GM18505 (cell line): ENCODE data around the gene BRINP1.

Source experiments
- ATAC-seq: cut with Tn5 transposase; IDR thresholded peaks from one replicate; pipeline ENCODE4 v1.9.1; 2021; ENCODE audit not compliant: unreplicated experiment
- POLR2A ChIP-seq: IDR thresholded peaks from 4 replicates; pipeline ENCODE4 v1.6.1; 2011; ENCODE audit warnings: borderline replicate concordance; ENCODE audit not compliant: insufficient read depth, insufficient read length; ENCODE audit errors: extremely low read depth

BRINP1 gene

DNA sequence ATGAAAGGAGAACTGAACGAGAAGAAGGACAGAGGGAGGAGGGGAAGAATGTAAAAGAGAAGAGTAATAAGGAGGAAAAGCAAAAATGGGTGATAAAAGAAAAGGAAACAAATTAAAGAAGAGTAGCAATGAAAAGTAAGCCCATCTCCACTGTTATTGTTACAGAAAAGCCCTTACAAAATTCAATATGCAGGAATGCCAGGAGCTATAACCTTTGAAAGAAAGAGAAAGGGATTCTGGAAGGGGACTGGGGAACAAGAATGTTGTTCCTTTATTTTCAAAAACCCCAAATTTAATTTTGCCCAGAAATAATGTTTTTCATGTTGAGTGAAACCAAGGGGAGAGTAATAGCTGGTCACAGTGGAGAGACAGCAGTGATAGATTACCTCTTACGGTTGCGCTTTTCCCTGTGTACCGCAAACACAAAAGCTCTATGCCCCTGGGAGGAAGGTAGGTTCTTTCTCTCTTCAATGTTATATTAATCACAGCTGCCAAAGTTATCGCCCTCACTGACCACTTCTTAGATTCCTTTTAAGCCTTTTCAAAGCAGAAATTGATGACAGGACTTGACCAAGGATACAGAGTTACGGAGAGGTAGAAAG lies 86.7 kb downstream of the BRINP1 start:
- TF ChIP-seq POLR2A: no peak
- no peak for ATAC-seq

DNA sequence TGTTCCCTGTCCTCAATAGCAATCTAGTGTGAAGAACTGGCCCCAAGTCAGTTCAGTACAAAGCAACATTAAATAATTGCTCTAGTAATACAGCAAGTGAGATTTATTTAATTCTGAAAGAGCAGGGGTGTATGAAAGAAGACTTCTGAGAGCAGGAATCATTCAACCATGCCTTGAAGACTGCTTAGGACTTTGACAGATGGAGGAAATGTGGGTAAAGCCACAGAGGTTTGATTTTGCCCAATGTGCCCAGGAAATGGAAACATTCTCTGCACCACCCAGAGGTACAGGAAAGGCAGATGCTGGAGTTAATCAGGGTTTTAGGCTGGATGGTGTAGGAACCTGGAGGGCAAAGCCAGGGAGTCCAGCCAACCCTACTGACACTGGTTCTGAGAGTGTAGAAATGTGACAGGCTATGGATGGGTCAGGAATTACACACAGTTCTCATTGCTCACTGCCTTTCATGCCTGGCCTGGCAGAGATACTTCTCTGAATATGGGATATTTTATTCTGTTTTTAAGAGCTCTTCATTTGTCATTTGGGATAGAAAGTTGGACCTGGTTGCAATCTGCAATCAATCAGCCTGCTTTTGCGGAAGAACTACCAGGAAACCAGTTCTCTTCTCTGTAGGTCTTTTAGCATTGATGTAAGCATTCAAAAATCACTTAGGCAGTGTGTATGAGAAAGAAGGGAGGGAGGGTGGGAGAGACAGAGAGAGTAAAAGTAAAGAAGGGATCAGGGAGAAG lies 88.3 kb downstream of the BRINP1 start:
- TF ChIP-seq POLR2A: no peak
- ATAC-seq: no peak

DNA sequence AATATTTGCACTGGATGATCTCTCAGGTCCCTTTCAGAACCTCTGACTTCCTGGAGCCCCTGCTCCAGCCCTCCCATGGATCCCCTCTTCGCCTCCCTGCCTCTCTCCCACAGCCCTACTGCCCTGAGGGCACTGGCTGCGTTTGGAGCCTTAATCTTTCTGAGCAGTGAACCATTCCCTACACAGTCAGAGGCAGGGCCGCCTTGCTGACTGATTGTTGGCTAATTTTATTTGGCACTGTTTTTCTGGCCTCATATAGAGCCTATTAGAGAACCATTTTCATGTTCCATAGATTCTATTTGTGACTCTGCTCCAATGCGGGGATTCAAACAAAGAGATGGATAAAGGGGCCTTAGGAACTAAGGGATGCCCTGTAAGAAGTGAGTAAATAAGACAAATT lies 91.1 kb downstream of the BRINP1 start:
- ATAC-seq: no peak
- no peak for TF ChIP-seq POLR2A

DNA sequence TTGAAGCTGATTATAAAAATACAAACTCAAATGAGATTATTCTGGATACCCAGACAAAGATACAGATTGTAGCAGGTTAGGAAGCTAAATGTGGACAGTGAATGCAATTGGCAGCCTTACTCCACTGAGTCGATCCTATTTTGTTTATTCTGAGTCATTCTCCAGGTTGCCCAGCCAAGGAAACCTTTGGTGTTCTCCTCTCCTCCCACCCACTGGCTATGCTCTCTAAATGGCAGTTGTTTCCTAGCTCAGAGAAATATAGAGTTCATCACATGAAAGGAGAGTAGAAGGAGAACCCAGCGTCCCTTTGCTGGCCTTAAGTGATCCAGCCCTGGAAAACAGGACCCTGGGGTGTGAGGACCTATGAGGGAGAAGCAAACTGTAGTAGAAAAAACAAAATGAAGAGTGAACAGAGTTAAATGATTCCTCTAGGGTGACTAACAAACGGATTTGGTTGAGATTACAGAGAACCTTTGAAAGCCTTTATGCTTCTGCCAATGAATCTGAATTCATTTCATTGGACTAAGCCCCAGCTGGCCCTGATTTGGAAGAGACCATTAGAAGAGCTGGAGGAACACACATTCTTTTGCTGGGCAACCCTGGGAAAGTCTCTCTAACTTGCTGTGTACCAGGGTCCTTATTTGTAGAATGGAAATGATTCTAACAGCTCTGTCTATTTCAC lies 95.1 kb downstream of the BRINP1 start:
- no peak for TF ChIP-seq POLR2A
- ATAC-seq: no peak

DNA sequence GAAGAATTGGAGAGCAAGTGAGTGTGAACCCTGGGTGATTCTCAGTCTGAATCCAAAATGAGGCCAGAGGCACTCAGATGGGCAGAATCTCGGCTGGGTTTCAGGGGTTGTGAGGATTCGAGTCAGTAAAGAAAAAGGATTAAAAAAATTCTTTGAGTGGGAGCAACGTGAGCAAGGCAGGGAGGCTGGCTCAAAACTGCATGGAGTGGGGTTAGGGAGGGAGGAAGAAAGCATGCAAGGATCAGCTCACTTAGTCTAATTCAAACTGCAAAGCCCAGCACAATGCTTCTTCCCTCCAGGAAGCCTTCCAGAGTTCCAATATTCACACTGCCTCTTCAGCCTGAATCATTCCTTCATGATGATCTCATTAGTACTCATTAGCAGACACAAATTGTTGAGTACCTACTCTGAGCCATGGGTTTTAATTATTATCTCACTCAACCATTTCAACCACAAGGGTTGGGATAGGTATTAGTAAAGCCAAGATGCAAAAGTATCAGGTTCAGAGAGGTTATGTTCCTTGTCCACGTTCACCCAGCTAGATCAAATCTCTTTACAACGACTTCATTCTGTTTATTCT lies 95.8 kb downstream of the BRINP1 start:
- no peak for TF ChIP-seq POLR2A

DNA sequence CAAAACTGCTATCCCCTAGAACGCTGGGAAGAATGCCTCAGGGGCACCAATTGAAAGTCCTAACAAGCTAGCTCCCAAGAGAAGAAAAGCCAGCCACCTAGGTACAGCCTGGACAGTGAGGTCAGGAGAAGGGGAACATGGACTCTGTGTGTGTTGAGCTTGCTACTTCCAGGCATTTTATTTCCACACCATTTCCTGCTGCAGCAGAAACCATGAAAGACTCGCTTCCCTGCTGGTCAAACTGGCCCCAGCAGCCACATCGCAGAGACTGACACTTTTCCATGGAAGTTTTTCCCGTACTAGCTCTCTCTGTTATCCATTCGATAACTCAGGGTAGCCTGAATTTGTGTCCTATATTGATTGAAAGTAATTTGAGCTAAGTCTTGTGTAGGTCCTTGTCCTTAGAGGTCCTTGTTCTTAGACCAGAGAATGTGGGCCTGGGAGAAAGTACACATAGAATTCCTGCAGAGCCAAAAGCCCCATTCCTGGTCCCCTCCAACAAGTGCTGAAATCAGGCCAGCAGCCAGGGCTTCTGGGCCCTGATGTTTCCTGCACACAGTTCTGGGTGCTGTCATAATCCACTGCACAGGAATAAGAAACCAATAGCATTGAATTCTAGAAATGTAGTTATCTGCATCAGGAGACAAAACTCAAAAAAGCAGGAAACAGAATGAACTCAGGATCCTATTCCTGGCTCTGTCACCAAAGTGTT lies 96.6 kb downstream of the BRINP1 start:
- no peak for ATAC-seq
- no peak for TF ChIP-seq POLR2A

More for the DNA sequence above, 95.8 kb downstream of the BRINP1 start:
- ATAC-seq: no peak

DNA sequence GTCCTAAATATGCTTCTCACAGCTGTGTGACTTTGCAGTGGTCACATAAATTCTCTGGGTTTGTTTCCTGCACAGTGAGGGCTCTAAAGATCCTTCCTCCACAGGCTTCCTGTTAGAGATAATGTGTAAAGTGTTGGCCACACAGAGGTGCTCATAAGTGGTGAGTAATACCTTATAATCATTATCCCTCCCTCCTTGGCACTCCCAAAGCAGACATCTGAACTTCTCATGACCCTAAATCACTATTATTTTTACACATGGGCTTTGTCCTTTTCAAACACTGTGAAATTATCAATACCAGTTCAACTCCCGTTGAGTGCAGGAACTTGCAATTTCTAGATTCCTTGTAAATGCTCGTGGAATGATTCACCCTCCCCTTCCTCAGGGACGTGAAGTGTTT lies 100.2 kb downstream of the BRINP1 start:
- TF ChIP-seq POLR2A: no peak
- ATAC-seq: no peak

DNA sequence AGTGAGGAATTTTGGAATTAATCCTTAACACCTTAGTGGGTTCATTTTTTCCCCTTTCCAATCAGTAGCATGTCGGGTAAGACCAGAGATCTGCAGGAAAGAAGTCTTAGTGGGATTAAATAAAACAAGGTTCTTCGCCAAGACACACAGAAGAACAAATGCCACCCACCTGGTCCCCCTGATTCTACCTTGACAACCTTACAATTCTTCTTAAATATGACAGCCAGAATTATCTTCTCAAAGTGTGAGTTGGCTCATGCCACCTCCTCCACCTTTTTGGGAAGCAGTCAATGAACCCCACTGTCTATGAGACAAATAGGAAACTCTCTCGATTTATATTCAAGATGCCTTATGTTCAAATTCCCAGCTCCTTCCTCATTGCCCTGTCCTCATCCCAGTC lies 105.1 kb downstream of the BRINP1 start:
- no peak for ATAC-seq
- no peak for TF ChIP-seq POLR2A

DNA sequence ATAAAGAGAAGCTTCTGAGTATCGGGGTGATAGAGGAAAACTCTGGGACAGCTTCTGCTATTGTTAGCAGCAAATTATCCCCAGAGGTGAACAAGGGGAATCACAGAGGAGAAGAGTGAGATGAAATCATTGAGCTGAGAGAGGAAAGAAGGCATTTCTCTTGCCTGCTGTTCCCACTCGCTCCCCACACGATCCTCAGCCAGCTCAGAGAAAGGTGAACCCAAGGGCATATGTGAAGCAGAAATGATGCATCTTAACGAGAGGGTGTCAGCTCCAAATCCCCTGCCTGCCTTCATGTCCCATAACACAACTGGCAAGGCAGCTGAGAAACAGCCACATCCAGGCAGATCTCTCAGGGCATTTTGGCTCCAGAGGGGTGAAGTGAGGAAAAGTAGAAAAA lies 111.6 kb downstream of the BRINP1 start:
- TF ChIP-seq POLR2A: no peak
- no peak for ATAC-seq

DNA sequence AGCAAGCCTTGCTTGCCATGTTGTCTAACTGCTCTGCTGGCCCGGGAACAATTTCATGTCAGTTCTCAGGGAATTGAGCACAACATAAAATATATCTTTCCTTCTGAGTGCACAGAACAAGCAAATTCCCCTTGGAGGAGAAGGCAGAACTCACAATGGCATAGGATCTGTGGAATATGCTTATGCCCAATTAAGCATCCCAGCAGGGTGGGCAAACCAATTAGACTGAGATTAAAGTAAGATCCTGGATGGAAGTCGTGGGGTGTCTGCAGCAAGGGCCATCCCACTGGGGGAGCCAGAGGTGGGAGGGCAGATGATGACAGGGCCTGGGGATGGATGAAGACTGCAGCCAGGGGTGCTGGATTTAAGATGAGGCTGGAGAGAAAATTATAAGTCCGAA lies 114.1 kb downstream of the BRINP1 start:
- TF ChIP-seq POLR2A: no peak
- ATAC-seq: no peak

DNA sequence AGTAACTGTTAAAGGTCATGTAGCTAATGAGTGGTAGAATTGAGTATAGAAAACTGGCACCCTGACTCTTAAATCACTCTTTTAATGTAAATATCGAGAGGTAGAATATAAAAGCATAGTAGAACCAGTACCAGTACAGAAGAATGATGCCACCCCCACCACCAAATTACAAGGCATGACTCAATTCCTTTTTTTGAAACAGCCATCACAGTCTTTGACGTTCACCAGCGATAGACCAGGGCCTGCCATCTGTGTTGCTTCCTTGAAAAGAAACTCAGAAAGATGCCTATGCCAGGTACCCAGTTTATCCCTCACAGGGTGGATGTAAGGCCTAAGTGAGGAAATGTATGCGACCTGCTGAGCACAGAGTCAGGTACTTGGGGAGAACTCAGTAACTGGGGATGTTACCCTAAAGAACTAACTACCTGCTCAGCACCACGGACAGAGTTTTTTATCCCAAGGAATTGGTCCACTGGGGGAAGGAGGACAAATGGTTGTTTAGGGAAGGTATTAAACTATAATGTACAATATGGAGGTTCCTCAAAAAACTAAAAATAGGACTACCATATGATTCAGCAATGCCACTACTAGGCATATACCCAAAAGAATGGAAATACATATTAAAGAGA lies 116.5 kb downstream of the BRINP1 start:
- no peak for ATAC-seq
- TF ChIP-seq POLR2A: no peak

DNA sequence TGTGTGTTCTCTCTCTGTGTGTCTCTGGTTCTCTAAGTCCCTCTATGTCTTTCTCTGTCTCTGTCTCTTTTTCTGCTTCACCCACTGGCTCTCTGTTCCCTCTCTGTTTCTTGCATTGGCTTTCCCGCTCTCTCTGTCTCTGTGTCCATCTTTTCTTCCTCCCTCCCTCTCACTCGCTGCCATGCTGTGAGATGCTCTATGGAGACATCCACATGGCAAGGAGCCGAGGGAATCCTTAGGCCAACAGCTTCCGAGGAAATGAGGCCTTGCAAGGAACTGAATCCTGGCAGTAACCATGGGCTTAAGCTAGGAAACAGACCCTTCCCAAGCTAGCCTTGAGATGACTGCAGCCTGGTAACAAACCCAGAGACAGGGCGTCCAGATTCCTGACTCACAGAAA lies 117.3 kb downstream of the BRINP1 start:
- no peak for TF ChIP-seq POLR2A
- ATAC-seq: no peak

DNA sequence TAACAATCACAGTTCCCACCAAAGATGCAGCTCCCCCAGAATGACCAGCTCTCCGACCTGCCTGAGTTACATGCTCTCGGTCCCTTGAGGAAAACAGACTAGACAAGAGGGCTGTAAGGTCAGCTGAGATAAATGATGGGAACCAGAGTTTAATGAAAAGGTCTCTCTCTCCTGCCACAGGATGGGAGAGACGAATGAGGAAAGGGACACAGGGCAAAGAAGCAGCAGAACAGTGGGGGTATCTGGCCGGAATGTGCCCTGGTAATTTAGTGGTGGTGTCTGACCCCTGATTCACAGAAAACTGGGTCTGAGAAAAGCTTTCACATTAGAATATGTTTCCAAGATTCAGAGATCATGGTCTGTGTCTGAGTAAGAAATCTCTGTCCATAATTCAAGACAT lies 118.5 kb downstream of the BRINP1 start:
- no peak for TF ChIP-seq POLR2A
- no peak for ATAC-seq
